Fibroblast of lung (primary cell): ENCODE data around the gene ATRN. TPM values are rescaled to one million over a fixed set of nuclear protein-coding genes. Genes with fewer than 3 reads are reported as not detected.

Experiments
- DNase-seq, 2 donors: peaks; one replicate each; pipeline versions ENCODE4 v3.0.0 to v3.0.0-alpha.2; 2010; ENCODE audit warnings: low read depth in 2 of 2
- H2AFZ ChIP-seq: 2 replicates; pipeline ENCODE4 v1.5.1; 2012; ENCODE audit warnings: low read length, control low read depth, inconsistent platforms
- H3K27ac ChIP-seq: 2 replicates; pipeline ENCODE4 v1.5.1; 2011; ENCODE audit warnings: low read length, control low read depth; ENCODE audit not compliant: insufficient read depth
- H3K27me3 ChIP-seq: 2 replicates; pipeline ENCODE4 v1.5.1; 2011; ENCODE audit warnings: mild to moderate bottlenecking, low read length; ENCODE audit not compliant: control insufficient read depth, insufficient read depth
- H3K36me3 ChIP-seq: 2 replicates; pipeline ENCODE4 v1.5.1; 2011; ENCODE audit warnings: low read length; ENCODE audit not compliant: control insufficient read depth, insufficient read depth
- H3K4me1 ChIP-seq: 2 replicates; pipeline ENCODE4 v1.5.1; 2011; ENCODE audit warnings: low read length; ENCODE audit not compliant: control insufficient read depth, insufficient read depth; ENCODE audit errors: extremely low read depth
- H3K4me2 ChIP-seq: 2 replicates; pipeline ENCODE4 v1.5.1; 2011; ENCODE audit warnings: low read length, control low read depth; ENCODE audit not compliant: insufficient read depth; ENCODE audit errors: extremely low read depth
- H3K4me3 ChIP-seq, 4 experiments: fragments of 200-600 bp in 1 of 4; sonication (generic) in 1 of 4; replicated peaks in 1 of 4; 2 replicates each; pipeline ENCODE4 v1.5.1; 2011 to 2016; ENCODE audit warnings: low read length in 4 of 4, low read depth in 3 of 4, mild to moderate bottlenecking in 3 of 4, control low read depth in 2 of 4, inconsistent platforms in 1 of 4, mixed read lengths in 1 of 4; ENCODE audit not compliant: insufficient read depth in 1 of 4; ENCODE audit errors: control extremely low read depth in 1 of 4
- H3K79me2 ChIP-seq: 2 replicates; pipeline ENCODE4 v1.5.1; 2012; ENCODE audit warnings: mild to moderate bottlenecking, low read length, inconsistent platforms; ENCODE audit not compliant: control insufficient read depth, insufficient read depth
- H3K9ac ChIP-seq: 2 replicates; pipeline ENCODE4 v1.5.1; 2011; ENCODE audit warnings: mild to moderate bottlenecking, low read length, control low read depth; ENCODE audit not compliant: insufficient read depth
- H3K9me3 ChIP-seq: 2 replicates; pipeline ENCODE4 v1.5.1; 2012; ENCODE audit warnings: low read depth, low read length; ENCODE audit not compliant: control insufficient read depth, insufficient read depth
- H4K20me1 ChIP-seq: 2 replicates; pipeline ENCODE4 v1.5.1; 2011; ENCODE audit warnings: low read length; ENCODE audit not compliant: control insufficient read depth, insufficient read depth; ENCODE audit errors: extremely low read depth
- EZH2 ChIP-seq: IDR thresholded peaks from 2 replicates; pipeline ENCODE4 v1.5.1; 2012; ENCODE audit warnings: low read length, control low read depth, mild to moderate bottlenecking; ENCODE audit errors: missing control alignments
- polyA plus RNA-seq, 2 donors: library from polyadenylated mRNA; depleted of rRNA in 1 of 2; stranded (reverse) in 1 of 2; unstranded in 1 of 2; fragments of >200 nt; gene quantifications; 2 replicates each; pipeline ENCODE4 v1.2.1, GENCODE V29; 2011 to 2012; ENCODE audit warnings: missing spikeins in 1 of 2
- total RNA-seq: library from RNA; depleted of rRNA; stranded (reverse); fragments of >200 nt; gene quantifications from 2 replicates; pipeline ENCODE4 v1.2.1, GENCODE V29; 2014
- TF ChIP-seq, protein P1 (sequence below), 2 donors: IDR thresholded peaks in 1 of 2; conservative IDR thresholded peaks in 1 of 2; 1 replicate in 1 of 2; 2 replicates in 1 of 2; pipeline ENCODE4 v1.5.1; 2011 to 2012; ENCODE audit warnings: low read length in 2 of 2, control low read depth in 1 of 2, inconsistent platforms in 1 of 2, low read depth in 1 of 2, mild to moderate bottlenecking in 1 of 2

The ATRN gene
- total and polyA plus RNA-seq, 2 donors (not counting 1 experiment from before 2014, with no cell fraction given), result 30.6 to 48.8 TPM

DNA sequence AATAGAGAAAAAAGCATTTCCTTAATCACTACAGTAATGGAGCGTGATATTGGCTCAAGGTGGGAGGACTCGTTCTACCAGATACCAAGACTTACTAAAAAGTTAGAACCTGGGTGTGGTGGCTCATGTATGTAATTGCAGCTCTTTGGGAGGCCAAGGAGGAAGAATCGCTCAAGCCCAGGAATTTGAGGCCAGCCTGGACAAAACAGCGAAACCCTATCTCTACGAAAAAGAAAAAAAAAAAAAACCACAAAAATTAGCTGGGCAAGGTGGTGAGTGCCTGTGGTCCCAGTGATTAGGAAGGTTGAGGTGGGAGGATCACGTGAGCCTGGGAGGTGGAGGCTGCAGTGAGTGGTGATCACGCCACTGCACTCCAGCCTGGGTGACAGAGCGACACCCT lies 24.0 kb upstream of the ATRN start:
- Histone ChIP-seq H3K4me3 (no peak overlapping the region), H3K9ac (no peak overlapping the region), H3K27me3 (peaks cover 3% of the 10 kb centered on the region), H4K20me1 (no peaks in the 10 kb centered on the region), H3K4me1 (no peaks in the 10 kb centered on the region), H2AFZ (no peak overlapping the region), H3K36me3 (no peaks in the 10 kb centered on the region), H3K4me2 (no peak overlapping the region), H3K79me2 (no peaks in the 10 kb centered on the region), H3K9me3 (no peaks in the 10 kb centered on the region), H3K27ac (no peak overlapping the region)
- DNase-seq, result no peak
- no peak for TF ChIP-seq EZH2
- TF ChIP-seq, protein P1, sequence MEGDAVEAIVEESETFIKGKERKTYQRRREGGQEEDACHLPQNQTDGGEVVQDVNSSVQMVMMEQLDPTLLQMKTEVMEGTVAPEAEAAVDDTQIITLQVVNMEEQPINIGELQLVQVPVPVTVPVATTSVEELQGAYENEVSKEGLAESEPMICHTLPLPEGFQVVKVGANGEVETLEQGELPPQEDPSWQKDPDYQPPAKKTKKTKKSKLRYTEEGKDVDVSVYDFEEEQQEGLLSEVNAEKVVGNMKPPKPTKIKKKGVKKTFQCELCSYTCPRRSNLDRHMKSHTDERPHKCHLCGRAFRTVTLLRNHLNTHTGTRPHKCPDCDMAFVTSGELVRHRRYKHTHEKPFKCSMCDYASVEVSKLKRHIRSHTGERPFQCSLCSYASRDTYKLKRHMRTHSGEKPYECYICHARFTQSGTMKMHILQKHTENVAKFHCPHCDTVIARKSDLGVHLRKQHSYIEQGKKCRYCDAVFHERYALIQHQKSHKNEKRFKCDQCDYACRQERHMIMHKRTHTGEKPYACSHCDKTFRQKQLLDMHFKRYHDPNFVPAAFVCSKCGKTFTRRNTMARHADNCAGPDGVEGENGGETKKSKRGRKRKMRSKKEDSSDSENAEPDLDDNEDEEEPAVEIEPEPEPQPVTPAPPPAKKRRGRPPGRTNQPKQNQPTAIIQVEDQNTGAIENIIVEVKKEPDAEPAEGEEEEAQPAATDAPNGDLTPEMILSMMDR (conservative IDR thresholded peaks at IDR 0.05 in 1 of 2, IDR thresholded peaks at IDR 0.05 in 1 of 2; ENCODE audit: low read depth in 1 of 2, low read length in 2 of 2), result no peak

DNA sequence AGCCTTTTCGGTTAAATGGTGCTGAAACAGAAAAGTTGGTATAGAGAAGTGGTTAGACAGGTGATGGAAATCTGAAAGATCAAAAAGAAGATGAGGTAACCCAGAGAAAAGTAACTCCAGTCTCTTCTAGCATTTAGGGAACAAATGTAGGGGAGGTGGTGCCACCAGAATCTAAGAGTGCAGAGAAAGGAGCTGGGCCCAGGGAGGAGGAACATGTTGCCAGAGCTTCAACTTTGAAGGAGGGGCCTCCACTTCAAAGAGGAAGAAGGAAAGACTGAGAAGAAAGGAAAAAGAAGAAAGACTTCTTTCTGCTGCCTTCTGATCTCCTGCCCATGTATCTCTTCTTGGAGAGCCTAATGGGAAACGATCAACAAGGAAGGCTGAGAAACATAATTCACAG lies 23.5 kb upstream of the ATRN start:
- no peak overlapping the region for H3K4me2 ChIP-seq
- H3K4me3 ChIP-seq, result no peak overlapping the region
- no peak for DNase-seq
- TF ChIP-seq, protein P1 (conservative IDR thresholded peaks at IDR 0.05 in 1 of 2, IDR thresholded peaks at IDR 0.05 in 1 of 2; ENCODE audit: low read depth in 1 of 2, low read length in 2 of 2), result no peak
- TF ChIP-seq EZH2, result no peak
- no peaks in the 10 kb centered on the region for H3K36me3 ChIP-seq
- no peaks in the 10 kb centered on the region for H3K79me2 ChIP-seq
- no peak overlapping the region for H3K27ac ChIP-seq
- no peaks in the 10 kb centered on the region for H3K4me1 ChIP-seq
- peaks cover 3% of the 10 kb centered on the region for H3K27me3 ChIP-seq
- no peaks in the 10 kb centered on the region for H3K9me3 ChIP-seq
- H3K9ac ChIP-seq, result no peak overlapping the region
- no peaks in the 10 kb centered on the region for H4K20me1 ChIP-seq
- no peak overlapping the region for H2AFZ ChIP-seq

DNA sequence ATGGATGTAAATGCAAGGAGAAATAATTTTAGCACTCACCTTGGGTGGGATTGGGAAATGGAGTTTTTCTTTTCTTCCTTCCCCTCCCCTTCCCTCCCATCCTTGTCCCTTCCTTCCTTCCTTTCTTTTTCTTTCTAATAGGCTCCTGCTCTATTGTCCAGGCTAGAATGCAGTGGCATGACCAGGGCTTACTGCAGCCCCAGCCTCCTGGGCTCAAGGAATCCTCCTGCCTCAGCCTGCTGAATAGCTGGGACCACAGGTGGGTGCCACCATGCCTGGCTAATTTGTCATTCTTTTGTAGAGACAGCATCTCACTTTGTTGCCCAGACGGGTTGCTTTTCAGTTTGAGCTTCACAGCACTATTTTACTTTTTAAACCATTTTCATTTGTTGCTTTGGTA lies 21.5 kb upstream of the ATRN start:
- Histone ChIP-seq H3K9ac (no peak overlapping the region), H3K4me3 (no peak overlapping the region)
- TF ChIP-seq EZH2, result no peak
- TF ChIP-seq, protein P1 (conservative IDR thresholded peaks at IDR 0.05 in 1 of 2, IDR thresholded peaks at IDR 0.05 in 1 of 2; ENCODE audit: low read depth in 1 of 2, low read length in 2 of 2), result no peak

More for the DNA sequence above, 21.5 kb upstream of the ATRN start:
- Histone ChIP-seq H3K4me2 (no peak overlapping the region), H3K4me1 (no peaks in the 10 kb centered on the region), H3K9me3 (no peaks in the 10 kb centered on the region), H3K27ac (no peak overlapping the region), H3K79me2 (no peaks in the 10 kb centered on the region), H3K27me3 (peaks cover 8% of the 10 kb centered on the region), H4K20me1 (no peaks in the 10 kb centered on the region), H2AFZ (no peak overlapping the region), H3K36me3 (no peaks in the 10 kb centered on the region)
- no peak for DNase-seq
